HG02970 (cell line): Measurements from ENCODE around the gene ACOT7.
"Not testable (repeated sequence)": the region's sequence is repeated elsewhere in the genome, so short reads cannot be mapped to it uniquely, and the experiment has no call there.

Source experiments
- ATAC-seq: cut with Tn5 transposase; IDR thresholded peaks from one replicate; pipeline ENCODE4 v1.9.1; 2021; ENCODE audit warnings: mild to moderate bottlenecking, moderate library complexity, moderate number of reproducible peaks; ENCODE audit not compliant: unreplicated experiment, low FRiP score

The ACOT7 gene, protein sequence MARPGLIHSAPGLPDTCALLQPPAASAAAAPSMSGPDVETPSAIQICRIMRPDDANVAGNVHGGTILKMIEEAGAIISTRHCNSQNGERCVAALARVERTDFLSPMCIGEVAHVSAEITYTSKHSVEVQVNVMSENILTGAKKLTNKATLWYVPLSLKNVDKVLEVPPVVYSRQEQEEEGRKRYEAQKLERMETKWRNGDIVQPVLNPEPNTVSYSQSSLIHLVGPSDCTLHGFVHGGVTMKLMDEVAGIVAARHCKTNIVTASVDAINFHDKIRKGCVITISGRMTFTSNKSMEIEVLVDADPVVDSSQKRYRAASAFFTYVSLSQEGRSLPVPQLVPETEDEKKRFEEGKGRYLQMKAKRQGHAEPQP

GRCh38 chr1:6393400-6394187 is at the start of gene ACOT7:
Gene ACOT7 (minus strand): TSS chr1:6393767. CDS start chr1:6393399, 368 bp downstream.
- ATAC-seq, result peak; percentile 85

DNA sequence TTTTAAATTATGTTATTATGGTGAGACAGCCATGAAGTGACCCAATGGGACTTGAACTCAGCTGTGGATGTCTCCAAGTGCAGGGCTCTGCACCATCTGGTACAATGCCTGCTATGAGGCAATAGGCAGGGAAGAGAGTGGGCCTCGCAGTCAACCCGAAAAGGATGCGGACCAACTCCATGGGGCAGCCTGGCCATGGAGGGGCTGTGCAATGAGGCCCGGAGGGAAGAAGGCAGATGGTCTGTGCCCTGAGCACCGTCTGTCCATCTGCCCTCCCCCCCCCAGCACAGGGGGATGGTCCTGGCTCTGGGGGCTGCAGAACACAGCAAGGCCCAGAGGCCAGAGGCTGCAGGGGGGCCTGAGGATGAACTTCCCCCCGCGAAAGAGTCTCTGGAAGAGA is 48.0 kb upstream of the ACOT7 start:
- ATAC-seq, result no peak

DNA sequence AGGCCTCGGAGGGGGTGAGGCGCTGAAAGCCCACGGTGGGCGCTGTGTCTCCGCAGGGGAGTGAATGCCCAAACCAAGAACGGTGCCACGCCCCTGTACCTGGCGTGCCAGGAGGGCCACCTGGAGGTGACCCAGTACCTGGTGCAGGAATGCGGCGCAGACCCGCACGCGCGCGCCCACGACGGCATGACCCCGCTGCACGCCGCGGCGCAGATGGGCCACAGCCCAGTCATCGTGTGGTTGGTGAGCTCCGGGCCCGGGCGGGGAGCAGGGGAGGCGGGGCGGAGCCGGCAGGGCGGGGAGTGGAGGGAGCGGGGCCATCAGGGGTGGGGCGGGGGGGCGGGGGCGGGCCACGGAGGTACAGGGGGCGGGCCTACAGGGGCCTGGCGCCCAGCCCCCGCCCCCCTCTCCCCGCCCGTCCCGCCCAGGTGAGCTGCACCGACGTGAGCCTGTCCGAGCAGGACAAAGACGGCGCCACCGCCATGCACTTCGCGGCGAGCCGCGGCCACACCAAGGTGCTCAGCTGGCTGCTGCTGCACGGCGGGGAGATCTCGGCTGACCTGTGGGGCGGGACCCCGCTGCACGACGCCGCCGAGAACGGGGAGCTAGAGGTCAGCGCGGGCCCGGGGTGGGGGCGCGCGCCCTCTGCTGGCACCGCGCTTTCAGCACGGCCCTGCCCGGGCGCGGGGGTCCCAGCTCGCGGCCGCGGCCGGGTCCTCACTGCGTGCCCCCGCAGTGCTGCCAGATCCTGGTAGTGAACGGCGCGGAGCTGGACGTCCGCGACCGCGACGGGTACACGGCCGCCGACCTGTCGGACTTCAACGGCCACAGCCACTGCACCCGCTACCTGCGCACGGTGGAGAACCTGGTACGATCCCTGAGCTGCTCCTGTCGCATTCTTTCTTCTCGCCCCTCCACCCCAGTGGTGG is 46.9 kb upstream of the ACOT7 start:
- ATAC-seq, result no peak

GRCh38 chr1:6438047-6438525 is 44.5 kb upstream of the ACOT7 start:
- no peak for ATAC-seq

- not testable (repeated sequence) for ATAC-seq
These were observed 43.6 kb upstream of the ACOT7 start for GRCh38 chr1:6437012-6437700.

- not testable (repeated sequence) for ATAC-seq
These were observed 42.7 kb upstream of the ACOT7 start for GRCh38 chr1:6436277-6436676.

GRCh38 chr1:6435547-6435946 is 42.0 kb upstream of the ACOT7 start:
- ATAC-seq, result no peak

- no peak for ATAC-seq
These were observed 41.6 kb upstream of the ACOT7 start for GRCh38 chr1:6435129-6435528.

DNA sequence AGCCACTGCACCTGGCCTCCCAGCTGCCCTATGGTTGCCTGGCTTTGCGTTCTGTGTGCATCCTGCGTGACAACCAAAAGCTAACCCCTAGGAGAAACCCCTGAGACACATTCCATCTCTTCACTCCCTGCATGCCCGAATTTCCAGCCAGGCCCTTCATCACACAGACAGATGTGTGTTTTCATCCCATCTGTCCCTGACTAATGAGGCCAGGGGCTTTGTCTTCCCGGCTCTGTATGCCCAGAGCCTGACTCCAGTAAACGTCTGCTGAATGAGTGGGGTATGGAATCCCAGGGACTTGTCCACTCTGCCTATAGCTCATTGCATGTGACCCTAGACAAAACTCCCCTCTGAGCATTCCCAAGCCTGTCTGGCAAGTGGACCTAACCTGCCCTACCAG is 40.6 kb upstream of the ACOT7 start:
- no peak for ATAC-seq

GRCh38 chr1:6431645-6432579 is 38.3 kb upstream of the ACOT7 start:
- ATAC-seq, result not testable (repeated sequence)

DNA sequence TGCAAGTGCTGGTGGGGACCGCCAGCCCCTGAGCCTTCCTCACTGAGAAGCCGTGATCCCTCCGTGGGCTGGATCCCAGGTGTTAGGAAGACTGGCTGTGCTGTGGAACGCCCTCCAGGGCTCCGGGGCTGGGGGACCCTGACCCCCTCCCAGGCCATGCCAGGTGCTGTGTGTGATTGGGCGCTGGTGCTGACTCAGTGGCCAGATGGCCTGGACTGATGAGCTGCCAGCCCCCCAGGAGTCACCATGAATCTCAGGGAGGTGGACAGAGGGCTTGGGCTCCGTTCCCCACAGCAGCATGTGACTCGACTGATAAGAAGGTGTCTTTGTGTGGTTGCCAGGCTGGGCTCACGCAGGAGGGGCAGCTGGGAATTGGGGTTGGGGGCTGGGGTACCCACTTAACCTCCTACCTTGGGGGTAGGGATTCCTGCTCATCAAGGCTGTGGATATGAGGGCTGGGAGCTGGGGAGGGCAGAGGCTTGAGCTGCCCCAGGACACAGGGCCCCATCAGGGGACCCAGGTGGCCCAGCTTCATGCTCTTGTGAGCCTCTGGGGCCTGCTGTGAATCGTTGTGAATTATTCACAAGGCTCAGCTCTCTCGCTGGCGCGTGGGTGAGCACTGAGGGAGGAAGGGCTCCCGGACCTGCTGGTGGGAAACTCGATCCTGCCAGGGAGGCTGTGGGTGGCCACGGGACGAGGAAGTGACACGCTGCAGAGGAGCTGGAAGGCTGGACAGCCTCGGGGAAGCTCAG is 36.3 kb upstream of the ACOT7 start:
- ATAC-seq, result not testable (repeated sequence)

DNA sequence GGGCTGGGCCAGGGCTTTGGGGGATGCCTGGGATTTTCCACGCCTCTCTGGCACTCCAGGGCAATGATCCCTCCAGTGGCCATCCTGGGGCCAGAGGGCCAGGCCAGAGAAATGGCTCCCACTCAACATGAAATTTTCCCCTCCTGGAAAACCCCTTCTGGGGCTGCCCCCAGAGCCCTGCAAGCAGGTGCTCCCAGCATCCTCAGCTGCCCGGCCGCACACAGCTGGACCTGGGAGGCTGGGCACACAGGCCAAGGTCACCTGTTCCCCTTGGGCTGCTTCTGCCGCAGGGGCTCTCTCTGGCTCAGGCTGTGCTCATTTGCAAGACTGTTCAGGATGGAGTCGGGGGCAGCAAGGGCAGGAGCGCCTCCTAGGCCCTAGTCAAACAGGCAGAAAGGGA is 34.9 kb upstream of the ACOT7 start:
- ATAC-seq, result not testable (repeated sequence)

GRCh38 chr1:6427441-6428390 is 34.1 kb upstream of the ACOT7 start:
- no peak for ATAC-seq

DNA sequence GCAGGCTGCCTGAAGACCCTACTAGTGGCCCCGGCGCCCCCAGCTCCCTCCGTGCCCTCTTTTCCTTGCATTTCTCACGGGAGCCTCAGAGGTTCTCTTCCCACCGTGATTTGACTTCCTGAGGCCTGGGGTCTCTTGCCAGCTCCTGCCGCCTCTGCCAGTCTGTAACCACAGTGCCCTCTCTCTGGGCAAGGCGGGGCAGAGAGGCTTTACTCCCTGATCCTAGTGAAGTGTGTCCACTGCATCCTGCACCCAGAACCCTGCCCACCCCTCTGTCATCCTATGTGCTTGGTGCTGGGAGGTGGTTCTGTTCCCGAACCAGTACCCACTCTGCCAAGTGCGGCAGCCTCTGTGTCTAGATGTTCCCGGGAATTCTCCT is 33.4 kb upstream of the ACOT7 start:
- ATAC-seq, result no peak

GRCh38 chr1:6426277-6426971 is 32.9 kb upstream of the ACOT7 start:
- no peak for ATAC-seq

DNA sequence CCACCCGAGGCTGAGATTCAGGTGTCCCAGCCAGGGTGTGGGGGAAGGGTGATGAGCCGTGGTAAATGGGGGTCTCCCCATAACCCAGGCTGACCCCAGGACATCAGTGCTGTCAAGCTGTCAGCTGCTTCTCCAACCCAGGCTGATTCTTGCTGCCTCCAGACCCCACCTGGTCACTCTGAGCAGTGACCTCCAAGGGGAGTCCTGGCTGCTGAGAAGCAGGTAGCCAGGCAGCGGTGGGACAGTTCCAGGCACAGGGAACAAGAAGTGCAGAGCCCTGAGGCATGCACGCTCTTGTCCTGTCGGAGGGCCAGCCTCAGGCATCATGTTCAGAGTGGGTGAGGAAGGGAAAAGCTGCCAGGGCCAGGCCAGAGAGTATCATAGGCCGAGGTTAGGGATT is 32.1 kb upstream of the ACOT7 start:
- ATAC-seq, result no peak
